HepG2 (cell line): ENCODE measurements around the gene ARFGEF3.

ENCODE experiments used
- FOXK2 ChIP-seq: fragments of 450-650 bp; IDR thresholded peaks from 2 replicates; pipeline ENCODE4 v1.6.1; 2016
- SRF ChIP-seq: IDR thresholded peaks from 2 replicates; pipeline ENCODE4 v1.6.1; 2011; ENCODE audit warnings: mild to moderate bottlenecking, low read depth, low read length, moderate library complexity
- ZBTB42 ChIP-seq: sonication (generic); formaldehyde crosslinking; IDR thresholded peaks from 2 replicates; pipeline ENCODE4 v1.5.0; 2020; ENCODE audit warnings: mild to moderate bottlenecking, missing genetic modification reagents
- ZNF646 ChIP-seq: sonication (generic); formaldehyde crosslinking; IDR thresholded peaks from 2 replicates; pipeline ENCODE4 v1.9.0; 2021; ENCODE audit warnings: mild to moderate bottlenecking, missing genetic modification reagents
- TF ChIP-seq, protein P1 (sequence below): sonication (generic); formaldehyde crosslinking; IDR thresholded peaks from 2 replicates; pipeline ENCODE4 v1.5.0; 2020; ENCODE audit warnings: missing genetic modification reagents
- TF ChIP-seq, protein P2 (sequence below): IDR thresholded peaks from 2 replicates; pipeline ENCODE4 v1.6.1; 2012; ENCODE audit warnings: low read depth, low read length, improper control_type of control experiment
- TF ChIP-seq, protein P3 (sequence below): sonication (generic); formaldehyde crosslinking; IDR thresholded peaks from 2 replicates; pipeline ENCODE4 v1.5.0; 2020; ENCODE audit warnings: mild to moderate bottlenecking, missing genetic modification reagents, moderate library complexity

DNA sequence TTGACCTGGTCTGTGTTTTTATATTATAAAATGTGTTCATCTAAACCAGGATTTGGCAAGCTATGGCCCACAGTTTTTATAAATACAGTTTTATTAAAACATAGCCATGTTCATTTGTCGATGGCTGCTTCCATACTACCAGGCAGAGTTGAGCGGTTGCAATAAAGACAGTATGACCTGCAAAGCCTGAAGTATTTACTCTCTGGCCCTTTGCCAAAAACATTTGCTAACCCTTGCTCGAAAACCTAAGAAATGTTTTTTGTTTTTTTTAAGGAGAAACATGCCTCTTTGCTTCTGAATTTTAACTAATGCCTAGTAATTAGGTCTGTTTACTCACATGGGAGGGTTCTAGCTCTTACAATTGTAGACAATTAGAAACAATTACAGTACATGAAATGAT lies 148.6 kb downstream of the ARFGEF3 start:
- TF ChIP-seq, protein P1, sequence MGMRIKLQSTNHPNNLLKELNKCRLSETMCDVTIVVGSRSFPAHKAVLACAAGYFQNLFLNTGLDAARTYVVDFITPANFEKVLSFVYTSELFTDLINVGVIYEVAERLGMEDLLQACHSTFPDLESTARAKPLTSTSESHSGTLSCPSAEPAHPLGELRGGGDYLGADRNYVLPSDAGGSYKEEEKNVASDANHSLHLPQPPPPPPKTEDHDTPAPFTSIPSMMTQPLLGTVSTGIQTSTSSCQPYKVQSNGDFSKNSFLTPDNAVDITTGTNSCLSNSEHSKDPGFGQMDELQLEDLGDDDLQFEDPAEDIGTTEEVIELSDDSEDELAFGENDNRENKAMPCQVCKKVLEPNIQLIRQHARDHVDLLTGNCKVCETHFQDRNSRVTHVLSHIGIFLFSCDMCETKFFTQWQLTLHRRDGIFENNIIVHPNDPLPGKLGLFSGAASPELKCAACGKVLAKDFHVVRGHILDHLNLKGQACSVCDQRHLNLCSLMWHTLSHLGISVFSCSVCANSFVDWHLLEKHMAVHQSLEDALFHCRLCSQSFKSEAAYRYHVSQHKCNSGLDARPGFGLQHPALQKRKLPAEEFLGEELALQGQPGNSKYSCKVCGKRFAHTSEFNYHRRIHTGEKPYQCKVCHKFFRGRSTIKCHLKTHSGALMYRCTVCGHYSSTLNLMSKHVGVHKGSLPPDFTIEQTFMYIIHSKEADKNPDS = no peak
- TF ChIP-seq, protein P2, sequence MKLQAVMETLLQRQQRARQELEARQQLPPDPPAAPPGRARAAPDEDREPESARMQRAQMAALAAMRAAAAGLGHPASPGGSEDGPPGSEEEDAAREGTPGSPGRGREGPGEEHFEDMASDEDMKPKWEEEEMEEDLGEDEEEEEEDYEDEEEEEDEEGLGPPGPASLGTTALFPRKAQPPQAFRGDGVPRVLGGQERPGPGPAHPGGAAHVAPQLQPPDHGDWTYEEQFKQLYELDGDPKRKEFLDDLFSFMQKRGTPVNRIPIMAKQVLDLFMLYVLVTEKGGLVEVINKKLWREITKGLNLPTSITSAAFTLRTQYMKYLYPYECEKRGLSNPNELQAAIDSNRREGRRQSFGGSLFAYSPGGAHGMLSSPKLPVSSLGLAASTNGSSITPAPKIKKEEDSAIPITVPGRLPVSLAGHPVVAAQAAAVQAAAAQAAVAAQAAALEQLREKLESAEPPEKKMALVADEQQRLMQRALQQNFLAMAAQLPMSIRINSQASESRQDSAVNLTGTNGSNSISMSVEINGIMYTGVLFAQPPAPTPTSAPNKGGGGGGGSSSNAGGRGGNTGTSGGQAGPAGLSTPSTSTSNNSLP = no peak
- no peak for TF ChIP-seq SRF
- no peak for TF ChIP-seq ZBTB42 (CRISPR knock-in tag)
- TF ChIP-seq, protein P3, sequence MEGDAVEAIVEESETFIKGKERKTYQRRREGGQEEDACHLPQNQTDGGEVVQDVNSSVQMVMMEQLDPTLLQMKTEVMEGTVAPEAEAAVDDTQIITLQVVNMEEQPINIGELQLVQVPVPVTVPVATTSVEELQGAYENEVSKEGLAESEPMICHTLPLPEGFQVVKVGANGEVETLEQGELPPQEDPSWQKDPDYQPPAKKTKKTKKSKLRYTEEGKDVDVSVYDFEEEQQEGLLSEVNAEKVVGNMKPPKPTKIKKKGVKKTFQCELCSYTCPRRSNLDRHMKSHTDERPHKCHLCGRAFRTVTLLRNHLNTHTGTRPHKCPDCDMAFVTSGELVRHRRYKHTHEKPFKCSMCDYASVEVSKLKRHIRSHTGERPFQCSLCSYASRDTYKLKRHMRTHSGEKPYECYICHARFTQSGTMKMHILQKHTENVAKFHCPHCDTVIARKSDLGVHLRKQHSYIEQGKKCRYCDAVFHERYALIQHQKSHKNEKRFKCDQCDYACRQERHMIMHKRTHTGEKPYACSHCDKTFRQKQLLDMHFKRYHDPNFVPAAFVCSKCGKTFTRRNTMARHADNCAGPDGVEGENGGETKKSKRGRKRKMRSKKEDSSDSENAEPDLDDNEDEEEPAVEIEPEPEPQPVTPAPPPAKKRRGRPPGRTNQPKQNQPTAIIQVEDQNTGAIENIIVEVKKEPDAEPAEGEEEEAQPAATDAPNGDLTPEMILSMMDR (CRISPR knock-in tag) = no peak
- TF ChIP-seq FOXK2 = no peak
- TF ChIP-seq ZNF646 (CRISPR knock-in tag) = no peak
